PFSK-1 (cell line): ENCODE measurements around the gene TIGD6.

ENCODE experiments used
- FOXP2 ChIP-seq: optimal IDR thresholded peaks from 2 replicates; pipeline ENCODE3; 2011; ENCODE audit warnings: borderline replicate concordance, control low read depth, inconsistent platforms; ENCODE audit not compliant: insufficient read depth; ENCODE audit errors: extremely low read length, extremely low read depth
- POLR2AphosphoS5 ChIP-seq: IDR thresholded peaks from 2 replicates; pipeline ENCODE4 v1.6.1; 2012; ENCODE audit warnings: low read depth, mild to moderate bottlenecking, control low read depth, low read length, moderate library complexity
- SIN3A ChIP-seq: IDR thresholded peaks from 2 replicates; pipeline ENCODE4 v1.6.1; 2012; ENCODE audit warnings: mild to moderate bottlenecking, low read length, moderate library complexity, borderline replicate concordance; ENCODE audit not compliant: insufficient read depth
- TAF1 ChIP-seq: IDR thresholded peaks from 2 replicates; pipeline ENCODE4 v1.6.1; 2012; ENCODE audit warnings: low read length, control low read depth, borderline replicate concordance; ENCODE audit not compliant: insufficient read depth
- TF ChIP-seq, protein P1 (sequence below), 2 experiments: IDR thresholded peaks; 2 replicates each; pipeline versions ENCODE4 v1.6.1 to v1.8.0; 2011 to 2012; ENCODE audit warnings: low read depth in 2 of 2, low read length in 2 of 2, control low read depth in 1 of 2, inconsistent platforms in 1 of 2, mild to moderate bottlenecking in 1 of 2, moderate library complexity in 1 of 2; ENCODE audit not compliant: insufficient read depth in 1 of 2

DNA sequence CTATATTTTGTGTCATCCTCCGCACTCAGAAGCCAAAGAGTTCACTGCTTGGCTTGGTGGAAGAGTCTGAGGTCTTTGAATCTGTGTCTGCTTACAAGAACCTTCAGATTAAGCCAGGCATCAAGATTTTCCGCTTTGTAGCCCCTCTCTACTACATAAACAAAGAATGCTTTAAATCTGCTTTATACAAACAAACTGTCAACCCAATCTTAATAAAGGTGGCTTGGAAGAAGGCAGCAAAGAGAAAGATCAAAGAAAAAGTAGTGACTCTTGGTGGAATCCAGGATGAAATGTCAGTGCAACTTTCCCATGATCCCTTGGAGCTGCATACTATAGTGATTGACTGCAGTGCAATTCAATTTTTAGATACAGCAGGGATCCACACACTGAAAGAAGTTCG lies 19.2 kb downstream of the TIGD6 start:
- TF ChIP-seq POLR2AphosphoS5 = no peak
- TF ChIP-seq TAF1 = no peak
- TF ChIP-seq SIN3A = no peak
- TF ChIP-seq, protein P1, sequence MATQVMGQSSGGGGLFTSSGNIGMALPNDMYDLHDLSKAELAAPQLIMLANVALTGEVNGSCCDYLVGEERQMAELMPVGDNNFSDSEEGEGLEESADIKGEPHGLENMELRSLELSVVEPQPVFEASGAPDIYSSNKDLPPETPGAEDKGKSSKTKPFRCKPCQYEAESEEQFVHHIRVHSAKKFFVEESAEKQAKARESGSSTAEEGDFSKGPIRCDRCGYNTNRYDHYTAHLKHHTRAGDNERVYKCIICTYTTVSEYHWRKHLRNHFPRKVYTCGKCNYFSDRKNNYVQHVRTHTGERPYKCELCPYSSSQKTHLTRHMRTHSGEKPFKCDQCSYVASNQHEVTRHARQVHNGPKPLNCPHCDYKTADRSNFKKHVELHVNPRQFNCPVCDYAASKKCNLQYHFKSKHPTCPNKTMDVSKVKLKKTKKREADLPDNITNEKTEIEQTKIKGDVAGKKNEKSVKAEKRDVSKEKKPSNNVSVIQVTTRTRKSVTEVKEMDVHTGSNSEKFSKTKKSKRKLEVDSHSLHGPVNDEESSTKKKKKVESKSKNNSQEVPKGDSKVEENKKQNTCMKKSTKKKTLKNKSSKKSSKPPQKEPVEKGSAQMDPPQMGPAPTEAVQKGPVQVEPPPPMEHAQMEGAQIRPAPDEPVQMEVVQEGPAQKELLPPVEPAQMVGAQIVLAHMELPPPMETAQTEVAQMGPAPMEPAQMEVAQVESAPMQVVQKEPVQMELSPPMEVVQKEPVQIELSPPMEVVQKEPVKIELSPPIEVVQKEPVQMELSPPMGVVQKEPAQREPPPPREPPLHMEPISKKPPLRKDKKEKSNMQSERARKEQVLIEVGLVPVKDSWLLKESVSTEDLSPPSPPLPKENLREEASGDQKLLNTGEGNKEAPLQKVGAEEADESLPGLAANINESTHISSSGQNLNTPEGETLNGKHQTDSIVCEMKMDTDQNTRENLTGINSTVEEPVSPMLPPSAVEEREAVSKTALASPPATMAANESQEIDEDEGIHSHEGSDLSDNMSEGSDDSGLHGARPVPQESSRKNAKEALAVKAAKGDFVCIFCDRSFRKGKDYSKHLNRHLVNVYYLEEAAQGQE (IDR thresholded peaks at IDR 0.05; ENCODE audit: insufficient read depth in 1 of 2, low read depth in 2 of 2, low read length in 2 of 2) = no peak
- no peak for TF ChIP-seq FOXP2
